GM12892 (cell line): ENCODE results near the gene MZT2B.

Experiments
- POLR2AphosphoS5 ChIP-seq: IDR thresholded peaks from 2 replicates; pipeline ENCODE4 v1.6.1; 2011; ENCODE audit warnings: low read depth, low read length, control low read depth
- TAF1 ChIP-seq: IDR thresholded peaks from 2 replicates; pipeline ENCODE4 v1.6.1; 2011; ENCODE audit warnings: low read depth, mild to moderate bottlenecking, control low read depth, low read length, borderline replicate concordance

DNA sequence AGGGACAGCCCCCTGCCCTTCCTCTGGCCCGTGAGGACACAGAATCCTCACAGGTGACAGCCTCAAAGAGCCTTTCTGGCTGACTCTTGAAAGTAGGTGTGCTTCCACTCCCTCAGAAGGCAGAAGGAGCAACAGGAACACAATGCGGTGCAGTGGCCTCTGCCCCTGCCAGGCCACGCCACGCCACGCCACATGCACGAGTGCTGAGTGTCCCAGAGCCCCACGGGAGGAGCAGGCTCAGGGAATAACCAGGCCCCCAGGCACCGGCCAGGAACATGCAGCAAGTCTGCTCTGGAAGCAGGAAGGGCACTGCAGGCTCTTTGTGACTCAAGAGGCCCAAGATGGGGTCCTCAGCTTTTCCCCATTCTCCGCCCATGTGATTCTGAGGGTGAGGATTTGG, 19.1 kb upstream of the MZT2B start:
- no peak for TF ChIP-seq TAF1
- TF ChIP-seq POLR2AphosphoS5: no peak
